Measurements from ENCODE around the gene DIP2B.
"Not testable (repeated sequence)": the region's sequence is repeated elsewhere in the genome, so short reads cannot be mapped to it uniquely, and the experiment has no call there.

DIP2B gene

GRCh38 chr12:50641566-50641965 lies 136.8 kb downstream of the DIP2B start:
- DNase-seq = no peak

DNA sequence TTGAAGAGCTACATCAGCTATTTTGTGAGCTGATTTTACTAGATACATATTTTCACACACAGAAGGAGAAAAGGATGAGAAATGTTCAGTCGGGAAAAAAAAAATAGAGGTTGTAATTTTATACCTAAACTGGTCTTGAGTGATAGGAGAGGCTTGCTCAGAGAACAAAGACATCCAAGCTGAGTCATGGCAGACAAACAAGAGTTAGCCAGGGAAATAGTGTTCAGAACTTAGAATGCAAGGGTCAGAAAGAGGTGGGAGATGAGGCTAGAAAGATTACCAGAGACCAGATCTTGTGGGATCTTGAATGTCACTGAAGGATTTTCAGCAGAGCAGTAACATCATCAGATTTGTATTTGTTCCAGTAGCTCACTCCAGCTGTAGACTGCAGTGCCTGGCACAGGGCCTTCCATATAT lies 137.3 kb downstream of the DIP2B start:
- DNase-seq = no peak

DNA sequence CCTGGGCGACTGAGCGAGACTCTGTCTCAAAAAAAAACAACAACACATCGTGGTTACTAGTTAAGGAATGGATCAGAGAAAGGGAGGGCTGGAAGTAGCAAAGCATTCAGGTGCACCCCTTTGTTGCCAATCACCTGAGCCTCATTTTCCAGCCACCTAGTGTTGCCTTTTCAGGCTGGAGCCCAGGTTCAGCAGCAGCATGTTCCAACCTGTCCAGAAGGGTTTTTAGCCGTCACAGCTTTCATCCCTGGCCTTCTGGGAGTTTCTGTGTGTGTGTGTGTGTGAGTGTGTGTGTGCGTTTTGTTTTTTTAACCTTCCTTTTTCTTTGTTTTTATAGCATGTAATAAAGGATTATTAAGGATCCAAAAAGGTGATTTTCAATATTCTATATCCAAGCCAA lies 138.0 kb downstream of the DIP2B start:
- DNase-seq = no peak

DNA sequence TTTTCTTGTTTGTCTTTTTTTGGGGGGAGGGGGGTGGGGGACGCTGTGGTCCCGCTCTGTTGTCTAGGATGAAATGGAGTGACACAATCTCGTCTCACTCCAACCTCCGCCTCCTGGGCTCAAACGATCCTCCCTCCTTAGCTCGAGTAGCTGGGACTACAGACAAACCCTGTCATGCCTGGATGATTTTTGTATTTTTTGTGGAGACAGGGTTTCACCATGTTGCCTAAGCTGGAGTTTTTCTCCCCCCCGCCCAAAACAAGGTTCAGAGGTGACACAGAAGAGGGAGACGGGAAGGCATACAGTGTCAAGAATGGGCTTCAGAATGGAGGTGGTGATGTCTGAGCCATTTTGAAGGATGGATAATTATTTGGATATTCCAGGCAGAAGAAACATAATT lies 142.2 kb downstream of the DIP2B start:
- no peak for DNase-seq

GRCh38 chr12:50647479-50647878 lies 142.7 kb downstream of the DIP2B start:
- no peak for DNase-seq

GRCh38 chr12:50650285-50650684 lies 145.5 kb downstream of the DIP2B start:
- no peak for DNase-seq

- no peak for DNase-seq
Measured at GRCh38 chr12:50655374-50655921, 150.7 kb downstream of the DIP2B start.

DNA sequence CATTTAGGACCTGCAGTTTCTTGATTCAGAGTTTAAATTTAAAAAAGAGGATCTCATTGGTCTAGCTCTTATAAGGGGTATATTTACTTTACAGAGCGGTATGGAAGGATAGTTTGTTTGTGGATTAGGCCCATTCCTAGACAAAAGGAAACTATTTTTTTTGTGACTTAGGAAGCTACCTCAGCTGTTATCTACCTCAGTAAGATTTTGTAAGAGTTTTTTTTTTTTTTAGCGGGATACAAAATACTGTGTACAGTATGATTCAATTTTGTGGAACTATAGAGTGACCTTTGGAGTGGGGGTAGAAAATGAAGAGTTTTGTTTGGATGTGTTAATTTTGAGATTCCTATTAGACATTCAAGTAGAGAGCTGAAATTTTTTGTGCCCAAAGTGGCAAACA lies 154.5 kb downstream of the DIP2B start:
- DNase-seq = no peak

GRCh38 chr12:50659690-50660424 lies 155.1 kb downstream of the DIP2B start:
- DNase-seq = no peak

DNA sequence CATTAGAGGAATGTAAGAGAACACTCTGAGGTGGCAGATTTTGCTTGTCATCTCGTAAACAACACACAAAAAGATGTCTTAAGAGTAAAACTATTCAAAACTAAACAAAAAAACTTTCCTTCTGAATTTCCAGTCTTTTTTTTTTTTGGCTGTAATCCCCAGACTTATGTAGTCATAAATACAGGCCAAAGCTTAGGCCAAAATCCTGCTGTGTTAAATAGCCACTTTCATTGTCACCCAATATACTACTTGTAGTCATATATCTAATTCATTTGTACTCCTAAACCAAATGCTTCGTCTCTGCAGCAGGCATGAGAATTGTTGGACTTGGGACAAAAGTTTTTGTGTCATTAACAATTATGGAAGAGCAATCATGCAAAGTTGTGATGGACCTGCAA lies 155.6 kb downstream of the DIP2B start:
- DNase-seq = no peak

- DNase-seq = peak in 1 of 2 donors; percentile 71
Measured at GRCh38 chr12:50661300-50662115, 156.7 kb downstream of the DIP2B start.

- no peak for DNase-seq
Measured at GRCh38 chr12:50662116-50662510, 157.3 kb downstream of the DIP2B start.

DNA sequence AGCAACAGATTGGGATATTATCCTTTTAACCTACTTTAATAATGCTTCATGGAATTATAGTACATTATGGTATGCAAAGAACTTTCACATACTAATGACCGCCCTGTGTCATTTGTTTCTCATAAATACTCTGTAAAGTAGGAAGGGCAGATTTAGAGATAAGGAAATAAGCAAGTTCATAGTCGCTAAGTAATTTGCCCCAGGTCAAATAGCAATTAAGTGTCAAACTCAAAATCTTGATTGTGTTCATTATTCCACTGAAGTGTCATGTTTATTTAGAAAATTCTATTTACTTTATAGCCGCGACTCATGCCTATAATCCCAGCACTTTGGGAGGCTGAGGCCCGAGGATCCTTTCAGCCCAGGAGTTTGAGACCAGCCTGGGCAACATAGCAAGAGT lies 160.4 kb downstream of the DIP2B start:
- DNase-seq = no peak

DNA sequence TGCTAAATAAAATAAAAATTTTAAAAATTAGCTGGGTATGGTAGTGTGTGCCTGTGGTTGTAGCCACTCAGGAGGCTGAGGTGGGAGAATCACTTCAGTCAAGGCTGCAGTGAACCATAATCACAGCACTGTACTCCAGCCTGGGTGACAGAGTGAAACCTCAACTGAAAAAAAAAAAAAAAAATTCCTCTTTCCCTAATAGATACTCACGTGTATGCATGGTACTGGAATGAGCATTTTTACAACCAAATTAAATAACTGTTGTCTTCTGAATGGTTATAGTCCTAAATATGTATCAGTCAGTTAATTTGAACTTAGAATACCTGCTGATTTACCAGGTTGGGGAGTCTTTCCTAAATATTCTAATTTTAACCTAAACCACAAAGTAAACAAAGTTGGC lies 160.8 kb downstream of the DIP2B start:
- DNase-seq = no peak

DNA sequence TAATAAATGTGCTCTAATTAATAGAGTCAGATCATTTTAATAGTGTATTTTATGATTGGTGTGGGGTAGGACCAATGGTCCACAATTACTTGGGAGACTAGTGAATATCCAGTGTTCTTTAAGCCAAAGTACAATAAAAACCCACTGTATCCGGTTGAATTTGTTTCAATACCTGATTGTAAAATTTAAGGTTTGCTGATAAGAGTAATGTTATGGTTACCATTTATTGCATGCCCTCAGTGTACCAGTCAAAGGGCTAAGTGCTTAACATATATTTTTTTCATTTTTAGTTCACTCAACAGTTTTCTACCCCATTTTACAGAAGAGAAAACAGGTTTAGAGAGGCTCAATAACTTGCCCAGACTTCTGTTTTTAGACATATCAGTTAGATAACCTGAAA lies 161.2 kb downstream of the DIP2B start:
- no peak for DNase-seq

DNA sequence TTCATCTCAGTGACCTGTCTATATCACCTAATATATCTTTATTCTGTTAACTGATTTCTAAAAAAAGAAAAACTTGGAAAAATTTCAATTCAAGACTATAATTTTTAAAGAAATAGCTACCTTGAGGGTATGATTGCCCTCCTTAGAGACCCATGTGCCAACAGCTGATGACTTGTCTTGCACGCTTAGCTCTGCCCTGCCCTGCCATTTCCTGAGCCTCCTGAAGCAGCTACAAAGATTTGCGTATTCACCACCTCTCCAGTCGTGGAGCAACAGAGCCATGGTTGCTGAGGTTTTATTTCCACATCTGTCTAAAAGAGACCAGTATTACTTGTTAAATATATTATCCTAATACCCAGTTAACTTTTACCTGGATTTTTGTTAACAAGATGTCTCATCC lies 167.4 kb downstream of the DIP2B start:
- no peak for DNase-seq

GRCh38 chr12:50676756-50677155 lies 172.0 kb downstream of the DIP2B start:
- DNase-seq = no peak

- no peak for DNase-seq
Measured at GRCh38 chr12:50677858-50678257, 173.1 kb downstream of the DIP2B start.

- no peak for DNase-seq
Measured at GRCh38 chr12:50678650-50679365, 174.0 kb downstream of the DIP2B start.

DNA sequence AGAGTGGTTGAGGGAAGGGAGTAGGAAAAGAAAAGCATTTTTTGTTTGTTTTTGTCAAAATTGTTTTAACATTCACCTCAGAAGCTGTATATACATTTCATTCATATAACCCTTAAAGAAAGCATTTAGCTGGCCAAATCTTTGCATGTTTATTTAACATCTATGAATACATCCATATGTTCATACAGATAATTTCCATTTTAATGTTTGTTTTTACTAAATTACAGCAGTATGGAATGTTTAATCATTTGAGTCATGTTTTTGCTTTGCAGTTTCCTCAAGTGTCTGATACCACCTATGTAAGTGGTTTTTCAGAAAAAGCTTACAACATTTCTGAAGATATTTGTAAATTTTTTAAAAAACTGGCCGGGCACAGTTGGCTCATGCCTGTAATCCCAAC lies 174.8 kb downstream of the DIP2B start:
- DNase-seq = no peak

DNA sequence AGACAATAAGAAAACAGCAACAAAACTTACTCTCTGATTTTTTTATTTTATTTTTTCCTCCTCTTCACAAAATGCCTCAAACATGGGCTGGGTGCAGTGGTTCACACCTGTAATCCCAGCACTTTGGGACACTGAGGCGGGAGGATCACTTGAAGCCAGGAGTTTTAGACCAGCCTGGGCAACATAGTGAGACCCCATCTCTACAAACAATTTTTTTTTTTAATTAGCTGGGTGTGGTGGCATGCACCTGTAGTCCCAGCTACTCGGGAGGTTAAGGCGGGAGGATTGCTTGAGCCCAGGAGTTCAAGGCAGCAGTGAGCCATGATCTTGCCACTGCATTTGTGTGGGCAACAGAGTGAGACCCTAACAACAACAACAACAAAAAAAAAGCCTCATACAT lies 176.3 kb downstream of the DIP2B start:
- not testable (repeated sequence) for DNase-seq

DNA sequence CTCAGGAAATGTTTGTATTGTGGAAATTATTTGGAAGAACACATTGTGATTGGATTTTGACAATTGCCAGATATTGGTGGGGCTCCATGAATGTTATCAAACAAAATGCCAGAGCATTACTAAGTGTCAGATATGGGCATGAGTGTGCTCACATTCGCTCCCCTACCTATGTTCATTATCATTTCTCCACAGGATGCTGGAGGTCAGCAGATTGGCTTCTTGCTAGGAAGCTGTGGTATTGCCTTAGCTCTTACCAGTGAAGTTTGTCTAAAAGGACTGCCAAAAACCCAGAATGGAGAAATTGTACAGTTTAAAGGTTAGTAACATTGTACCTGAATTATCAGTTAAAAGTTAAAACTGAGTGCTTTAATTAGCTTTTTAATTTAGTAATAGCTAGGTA lies 180.9 kb downstream of the DIP2B start:
- no peak for DNase-seq

DNA sequence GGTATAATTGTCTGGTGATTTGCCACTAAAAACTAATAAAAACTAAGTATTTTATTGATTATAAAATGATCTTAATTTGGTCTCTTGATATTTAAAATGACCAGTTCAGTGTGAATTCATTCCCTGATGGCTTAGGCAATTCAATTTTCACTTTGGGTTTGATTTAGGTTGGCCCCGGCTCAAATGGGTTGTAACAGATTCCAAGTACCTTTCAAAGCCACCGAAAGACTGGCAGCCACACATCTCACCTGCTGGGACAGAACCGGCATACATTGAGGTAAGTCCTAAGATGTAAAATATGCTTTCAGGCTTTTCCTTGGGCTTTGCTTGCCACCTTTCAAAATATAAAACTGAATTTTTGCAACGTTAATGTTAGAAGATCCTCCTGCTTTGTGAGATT lies 181.6 kb downstream of the DIP2B start:
- DNase-seq = no peak
